GM18508 (cell line): ENCODE data around the gene SACM1L.

Experiments
- ATAC-seq: cut with Tn5 transposase; IDR thresholded peaks from one replicate; pipeline ENCODE4 v1.9.1; 2021; ENCODE audit warnings: moderate number of reproducible peaks; ENCODE audit not compliant: insufficient read depth, unreplicated experiment

Gene SACM1L

DNA sequence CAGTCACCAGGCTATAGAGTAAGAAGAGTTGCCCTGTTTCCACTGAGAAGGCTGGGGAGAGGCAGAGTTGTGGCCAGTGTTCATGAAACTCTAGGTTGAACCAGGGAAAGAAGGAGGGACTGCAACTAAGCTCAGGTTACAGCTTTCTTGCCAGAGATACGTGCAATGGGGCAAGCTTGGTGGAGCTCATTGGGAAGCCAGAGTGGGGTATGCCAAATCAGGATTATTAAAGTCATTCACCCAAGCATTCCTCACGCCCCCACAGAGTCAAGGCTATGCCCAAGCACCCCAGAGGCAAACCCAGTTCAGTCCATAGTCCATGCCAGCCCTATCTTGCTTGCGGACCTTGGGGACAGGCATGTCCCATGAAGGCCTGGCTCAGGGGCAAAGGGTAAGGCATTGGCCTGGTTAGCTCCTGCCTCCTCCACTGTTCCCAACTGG lies 89.6 kb downstream of the SACM1L start:
- no peak for ATAC-seq

DNA sequence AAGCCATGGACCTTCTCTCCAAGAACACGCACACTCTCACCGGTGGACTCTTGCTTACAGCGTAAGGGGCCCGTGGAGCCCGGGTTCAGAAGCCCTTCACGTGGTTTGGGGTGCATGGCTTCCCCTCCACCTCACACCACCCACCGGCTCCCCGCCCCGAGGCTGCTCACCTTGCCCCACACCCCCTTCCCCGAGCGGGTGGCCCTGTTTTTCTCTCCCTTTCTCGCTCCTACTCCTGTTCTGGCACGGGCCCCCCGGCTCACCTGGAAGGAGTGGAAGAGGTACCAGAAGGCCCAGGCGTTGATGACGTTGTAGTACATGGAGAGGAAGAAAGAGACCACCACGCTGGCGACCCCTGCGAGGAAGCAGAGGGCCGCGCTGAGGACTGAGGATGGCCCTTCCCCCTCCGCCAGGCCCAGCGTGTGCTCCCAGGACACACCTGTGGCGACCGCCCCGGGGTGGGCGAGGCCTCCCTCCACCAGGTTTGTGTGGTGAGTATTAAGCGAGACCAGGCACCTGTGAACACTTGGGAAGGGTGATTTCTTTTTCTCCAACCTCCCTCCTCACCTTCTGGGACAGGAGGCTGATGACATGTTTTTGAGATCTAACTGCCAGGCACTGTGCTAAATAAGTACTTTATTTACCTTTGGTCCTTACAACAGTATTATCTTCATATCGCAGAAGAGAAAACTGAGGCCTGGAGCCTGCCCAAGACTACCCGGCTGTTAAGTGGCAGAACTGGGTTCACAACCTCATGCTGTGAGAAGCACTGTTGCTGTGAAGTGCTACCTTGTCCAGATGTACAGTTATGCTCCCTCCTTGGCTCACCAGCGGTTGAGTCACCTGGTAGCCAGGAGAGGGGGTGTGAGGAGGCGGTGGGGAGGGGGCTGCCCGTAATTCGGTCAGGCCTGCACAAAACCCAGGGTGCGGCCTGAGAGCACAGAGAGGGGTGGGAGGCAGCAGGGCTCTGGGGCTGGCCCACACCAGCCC lies 90.8 kb downstream of the SACM1L start:
- no peak for ATAC-seq

DNA sequence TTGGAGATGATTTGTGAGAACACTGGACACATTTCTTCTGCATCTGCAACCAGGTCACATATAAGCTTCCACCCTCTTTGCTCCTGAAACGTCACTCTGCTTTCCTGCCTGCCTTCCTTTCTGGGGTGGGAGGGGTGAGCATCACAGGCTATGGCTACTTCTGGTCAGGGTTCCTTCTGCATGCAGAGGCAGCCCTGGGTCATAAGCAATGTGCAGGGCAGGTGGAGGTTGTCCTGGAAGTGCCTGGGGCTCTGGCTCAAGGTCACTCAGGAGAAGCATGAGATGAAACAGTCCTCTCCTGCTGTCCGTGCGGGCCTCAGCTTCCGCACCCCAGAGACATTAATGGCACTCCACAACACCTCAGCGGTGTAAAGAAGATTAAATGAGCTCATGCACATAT lies 92.1 kb downstream of the SACM1L start:
- ATAC-seq: no peak

DNA sequence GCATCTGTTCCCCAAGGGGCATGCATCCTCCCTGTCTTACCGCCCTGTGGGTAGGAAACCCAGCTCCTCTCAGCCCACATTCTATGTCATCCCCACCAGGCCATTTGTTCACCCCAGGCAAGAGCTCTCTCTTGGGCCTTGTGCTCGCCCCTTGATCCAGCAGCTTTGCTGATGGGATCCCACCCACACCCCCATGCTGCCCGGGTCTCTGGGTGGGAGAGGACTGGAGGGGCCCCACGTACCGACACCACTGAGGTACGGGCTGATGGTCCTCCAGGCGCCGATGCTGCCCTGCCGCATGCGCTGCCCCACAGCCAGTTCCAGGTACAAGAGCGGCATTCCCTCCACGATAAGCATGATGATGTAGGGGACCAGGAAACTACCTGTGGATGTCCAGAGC lies 92.6 kb downstream of the SACM1L start:
- no peak for ATAC-seq

DNA sequence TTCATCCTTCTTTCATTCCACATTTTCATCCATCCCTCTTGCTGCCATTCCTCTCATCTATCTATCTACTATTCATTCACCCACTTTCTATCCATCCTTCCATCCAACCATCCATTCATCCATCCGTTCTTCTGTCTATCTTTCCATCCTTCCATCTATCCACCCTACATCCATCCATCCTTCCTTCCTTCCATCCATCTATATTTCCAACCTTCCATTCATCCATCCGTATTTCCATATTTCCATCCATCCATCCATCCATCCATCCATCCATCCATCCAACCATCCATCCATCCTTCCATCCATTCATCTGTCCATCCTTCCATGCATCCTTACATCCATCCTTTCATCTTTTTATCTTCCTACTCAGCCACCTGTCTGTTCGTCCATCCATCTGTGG lies 93.2 kb downstream of the SACM1L start:
- ATAC-seq: no peak

DNA sequence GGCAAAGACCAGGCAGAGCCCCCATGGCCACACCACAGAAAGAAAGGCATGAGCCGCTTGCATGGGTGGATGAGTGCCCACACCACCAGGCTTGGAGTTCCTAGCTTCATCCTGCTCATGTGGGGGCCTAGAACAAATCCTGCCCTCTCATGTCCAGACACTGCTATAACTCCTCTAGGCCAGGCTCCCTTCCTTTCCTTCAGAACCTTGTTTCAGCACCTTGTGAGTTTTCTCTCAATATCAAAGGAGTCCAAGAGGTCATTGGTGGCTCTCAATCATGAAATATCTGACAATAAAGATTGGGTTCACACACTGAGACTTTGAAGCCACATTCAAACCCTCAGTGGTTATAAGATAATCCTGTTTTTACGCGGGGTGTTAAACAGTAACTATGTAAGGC lies 94.5 kb downstream of the SACM1L start:
- no peak for ATAC-seq

DNA sequence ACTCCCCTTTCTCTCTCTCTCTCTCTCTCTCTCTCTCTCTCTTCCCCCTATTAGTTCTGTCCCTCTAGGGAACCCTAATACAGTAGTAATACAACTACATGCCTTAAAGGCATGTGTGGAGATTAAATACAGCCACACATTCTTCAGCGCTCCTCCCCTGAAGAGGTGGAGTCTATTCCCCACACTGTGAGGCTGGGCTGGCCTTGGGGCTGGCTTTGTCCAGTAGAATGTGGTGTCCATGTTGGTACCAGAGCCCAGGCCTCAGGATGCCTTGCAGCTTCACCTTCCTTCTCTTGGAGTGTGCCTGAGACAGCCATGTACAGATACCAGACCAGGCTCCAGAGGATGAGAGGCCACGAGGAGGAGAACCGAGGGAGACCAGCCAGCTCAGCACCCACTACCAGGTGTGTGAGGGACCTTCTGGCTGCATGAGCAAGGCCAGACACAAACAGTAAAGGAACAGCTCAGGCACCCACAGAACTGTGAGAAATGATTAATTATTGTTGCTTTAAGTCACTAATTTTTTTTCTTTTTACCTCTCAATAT lies 96.5 kb downstream of the SACM1L start:
- ATAC-seq: no peak

DNA sequence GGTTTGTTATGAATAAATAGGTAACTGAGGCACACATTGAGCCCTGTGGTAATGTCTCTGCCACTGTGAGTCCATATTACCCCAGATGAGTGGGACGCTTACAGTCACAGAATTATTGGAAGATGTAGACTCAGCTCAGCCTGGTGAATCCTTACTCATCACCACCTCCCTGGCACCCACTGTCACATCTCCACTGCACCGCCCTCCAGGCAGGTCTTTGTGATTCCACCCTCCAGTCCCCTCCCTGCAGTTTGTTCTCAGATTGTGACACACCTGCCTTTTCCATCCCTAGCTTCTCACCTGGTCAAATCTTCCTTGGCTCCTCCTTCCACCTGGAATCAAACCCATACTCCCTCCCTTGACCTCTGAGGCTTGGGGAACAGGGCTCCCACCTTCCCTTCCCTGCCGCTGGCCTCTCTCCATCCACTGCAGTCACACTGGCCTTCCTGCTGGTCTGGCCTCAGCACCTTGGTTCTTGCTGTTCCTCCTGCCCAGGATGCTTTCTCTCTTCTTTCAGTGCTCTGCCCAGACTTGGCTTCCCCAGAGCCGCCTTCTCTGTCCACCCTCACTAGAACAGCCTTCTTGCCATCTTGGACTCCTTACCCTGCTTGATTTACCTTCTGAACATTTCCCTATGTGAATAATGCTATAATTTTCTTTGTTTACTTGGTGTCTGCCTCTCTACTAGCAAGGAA lies 97.8 kb downstream of the SACM1L start:
- no peak for ATAC-seq

DNA sequence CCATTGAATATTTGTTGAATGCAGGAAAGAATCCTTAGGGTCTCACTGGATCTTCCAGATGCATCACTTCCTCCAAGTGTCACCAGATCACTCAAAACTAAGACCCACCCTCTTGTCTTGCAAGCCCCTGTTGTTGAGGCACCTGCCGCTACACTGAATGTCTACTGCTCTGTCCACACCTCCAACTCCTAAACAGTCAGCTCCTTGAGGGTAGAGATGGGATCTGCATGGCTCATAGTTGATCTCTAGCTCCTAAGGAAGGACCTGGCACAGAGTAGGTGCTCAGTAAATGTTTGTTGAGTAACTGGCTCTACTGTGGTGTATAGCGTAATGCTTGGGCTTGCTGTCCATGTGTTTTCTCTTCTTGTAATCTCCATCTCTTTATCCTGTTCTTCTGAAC lies 98.4 kb downstream of the SACM1L start:
- ATAC-seq: no peak

DNA sequence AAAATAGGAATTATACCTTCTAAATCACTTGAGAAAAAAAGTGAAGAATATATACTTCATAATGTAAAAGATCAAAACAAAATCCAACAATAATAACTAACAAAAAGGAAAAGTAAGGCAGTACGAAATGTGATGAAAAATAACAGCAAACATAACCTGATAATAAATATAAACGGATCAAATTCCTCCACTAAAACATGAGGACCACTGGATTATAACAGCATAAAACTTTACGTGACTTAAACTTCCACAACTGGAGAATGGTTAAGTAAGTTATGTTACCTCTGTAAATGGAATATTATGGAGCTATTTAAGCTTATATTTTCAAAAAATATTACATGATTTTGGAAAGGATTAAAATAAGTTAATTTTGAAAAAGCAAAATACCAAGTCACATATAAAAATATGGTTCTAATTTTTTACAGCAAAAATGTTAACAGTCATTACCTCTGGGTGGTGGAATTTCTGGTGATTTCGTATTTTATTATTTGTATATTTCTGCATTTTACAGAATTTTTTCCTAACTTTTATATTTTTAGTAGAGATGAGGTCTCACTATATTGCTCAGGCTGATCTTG lies 100.1 kb downstream of the SACM1L start:
- ATAC-seq: no peak

DNA sequence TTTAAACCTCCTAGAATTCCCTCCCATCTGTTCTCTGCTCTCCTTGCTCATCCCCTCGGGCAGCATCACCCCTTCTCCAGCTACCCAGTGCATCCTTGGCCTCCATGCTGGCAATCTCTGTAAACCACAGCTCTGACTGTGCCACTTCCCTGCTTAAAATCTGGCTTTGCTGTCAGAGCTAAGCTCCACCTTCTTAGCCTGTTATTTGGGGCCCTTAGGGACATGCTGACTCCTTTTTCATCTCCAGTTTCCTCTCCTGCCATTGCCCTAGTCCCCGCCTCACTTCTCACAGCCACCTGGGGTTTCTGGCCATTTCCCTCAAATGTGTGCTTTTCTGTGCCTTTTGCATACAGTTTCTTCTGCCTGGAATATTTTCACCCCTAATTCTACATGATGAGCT lies 101.4 kb downstream of the SACM1L start:
- ATAC-seq: no peak

DNA sequence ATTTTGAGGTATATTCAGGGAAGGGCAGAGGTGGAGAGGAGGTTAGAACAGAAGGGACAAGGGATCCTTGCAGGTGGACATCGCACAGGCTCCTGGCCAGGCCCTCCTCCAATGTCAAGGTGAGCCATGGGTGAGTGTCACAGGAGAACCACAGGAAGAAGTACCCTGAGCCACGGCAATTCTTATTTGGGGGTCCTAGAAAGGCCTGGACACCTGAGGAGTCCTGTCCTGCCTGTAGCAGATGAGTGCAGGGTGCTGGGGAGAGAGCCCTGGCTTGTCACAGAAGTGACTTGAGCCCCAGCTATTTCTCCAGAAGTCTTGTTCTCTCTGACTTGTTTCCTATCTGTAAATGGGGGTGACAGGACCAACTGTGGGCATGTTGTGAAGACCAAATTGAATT lies 102.8 kb downstream of the SACM1L start:
- ATAC-seq: no peak

DNA sequence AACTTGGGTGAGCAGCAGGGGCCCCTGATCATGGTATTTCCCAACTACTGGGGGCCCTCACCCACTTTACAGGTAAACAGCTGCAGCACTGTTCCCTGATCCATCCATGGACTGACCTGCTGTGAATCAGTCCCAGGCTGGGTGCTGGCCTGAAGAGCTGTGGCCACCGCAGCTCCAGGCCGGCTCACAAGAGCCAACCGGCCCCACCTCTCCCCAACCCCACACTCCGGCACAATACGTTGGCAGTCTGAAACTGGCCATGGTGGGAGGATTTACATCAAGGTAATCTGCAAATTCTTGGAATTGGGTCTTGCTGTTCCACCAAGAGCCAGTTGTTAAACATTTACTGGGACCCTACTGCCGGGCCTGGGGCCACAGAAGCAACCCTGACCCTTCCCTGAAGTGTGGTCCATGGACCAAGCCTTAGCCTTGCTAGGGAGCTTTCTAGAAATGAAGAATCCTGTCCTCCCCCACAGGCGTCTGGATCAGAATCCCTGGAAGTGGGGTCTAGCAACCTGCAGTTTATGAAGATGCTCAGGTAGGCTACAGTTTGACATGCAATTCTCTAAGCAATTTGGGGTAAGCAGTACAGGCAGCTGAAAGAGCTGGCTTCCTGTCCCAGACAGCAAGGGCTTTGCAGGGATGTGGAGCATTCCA lies 103.4 kb downstream of the SACM1L start:
- ATAC-seq: no peak

DNA sequence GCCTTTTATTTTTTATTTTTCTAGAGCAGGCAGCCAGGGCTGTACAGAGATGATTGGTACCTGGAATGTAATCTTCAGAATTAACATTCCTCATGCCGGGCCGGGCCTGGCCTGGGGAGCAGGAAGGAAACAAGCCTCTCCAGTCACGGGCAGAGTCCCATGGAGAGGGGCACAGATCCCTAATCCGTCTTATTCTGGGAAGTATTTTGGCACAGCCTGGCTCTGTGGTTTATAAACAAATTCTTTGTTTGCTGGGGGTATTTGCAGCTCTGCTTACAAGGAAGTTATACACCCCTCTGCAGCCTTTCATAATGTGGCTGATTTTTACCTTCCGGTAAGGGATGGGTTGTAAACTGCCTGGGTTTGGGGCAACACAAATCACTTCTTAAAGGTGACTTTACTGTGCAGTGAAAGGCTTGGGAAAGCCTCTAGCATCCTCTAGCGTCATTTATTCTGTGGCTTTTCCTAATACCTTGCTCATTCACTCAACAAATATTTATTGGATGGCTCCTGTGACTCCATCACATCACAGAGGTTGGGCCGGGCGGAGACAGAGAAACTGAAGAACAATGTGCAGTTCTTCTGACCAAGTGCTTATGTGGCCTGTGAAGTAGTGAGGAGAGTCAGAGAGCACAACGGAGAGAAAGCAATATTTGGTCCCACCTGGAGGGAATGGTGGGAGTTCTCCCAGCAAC lies 104.4 kb downstream of the SACM1L start:
- ATAC-seq: no peak

DNA sequence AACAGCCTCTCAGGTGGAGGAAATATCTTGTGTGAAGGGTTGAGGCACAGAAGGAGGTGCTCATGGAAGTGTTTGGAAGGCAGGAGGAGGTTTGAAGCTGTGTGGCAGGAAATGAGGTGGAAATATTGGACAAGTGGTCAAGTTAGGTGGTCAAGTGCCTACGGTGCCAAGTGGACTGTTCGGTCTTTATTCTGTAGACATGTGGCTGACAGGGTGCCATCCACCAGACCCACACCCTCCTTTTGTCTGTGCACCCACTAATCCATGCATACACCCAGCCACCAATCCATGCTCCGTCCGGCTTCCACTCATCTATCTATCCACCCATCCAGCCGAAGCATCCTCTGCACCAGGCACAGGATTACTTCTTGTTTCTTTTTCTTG lies 105.0 kb downstream of the SACM1L start:
- no peak for ATAC-seq

DNA sequence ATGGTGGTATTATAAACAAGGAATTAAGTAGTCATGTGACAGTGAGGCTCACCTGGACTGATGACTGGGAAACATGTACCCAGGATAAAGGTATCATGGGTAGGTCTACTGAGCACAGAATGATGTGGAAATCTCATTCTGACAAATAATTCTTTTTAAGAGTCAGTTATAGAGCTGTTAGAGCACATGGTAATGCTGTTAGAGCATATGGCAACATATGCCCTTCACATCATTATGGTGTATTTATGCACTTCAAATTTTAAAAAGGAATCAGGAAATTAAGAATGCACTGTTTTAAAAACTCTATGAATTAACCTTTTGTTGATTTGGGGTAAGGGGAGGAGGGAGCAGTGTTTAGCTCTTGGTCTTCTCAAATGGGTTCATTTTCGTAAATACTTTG lies 105.5 kb downstream of the SACM1L start:
- ATAC-seq: no peak
